Fibroblast of mammary gland (primary cell): ENCODE measurements around the gene ANKRD23.

Experiments used
- DNase-seq: peaks from one replicate; pipeline ENCODE4 v3.0.0-alpha.2; 2010; ENCODE audit warnings: low read depth
- H3K4me3 ChIP-seq: 2 replicates; pipeline ENCODE4 v1.5.1; 2011; ENCODE audit warnings: low read depth, mild to moderate bottlenecking, low read length, moderate library complexity; ENCODE audit not compliant: control insufficient read depth
- CTCF ChIP-seq: conservative IDR thresholded peaks from 2 replicates; pipeline ENCODE4 v1.5.1; 2011; ENCODE audit warnings: low read depth, low read length, inconsistent platforms; ENCODE audit not compliant: control insufficient read depth, insufficient read depth

The ANKRD23 gene

GRCh38 chr2:96861074-96861473 lies 17.3 kb upstream of the ANKRD23 start:
- DNase-seq: no peak
- no peak for TF ChIP-seq CTCF
- no peak overlapping the region for H3K4me3 ChIP-seq

- no peak overlapping the region for H3K4me3 ChIP-seq
- DNase-seq: no peak
- no peak for TF ChIP-seq CTCF
Observed at GRCh38 chr2:96860065-96861029, 16.5 kb upstream of the ANKRD23 start.

GRCh38 chr2:96859681-96860064 lies 15.9 kb upstream of the ANKRD23 start:
- no peak for TF ChIP-seq CTCF
- no peak for DNase-seq
- H3K4me3 ChIP-seq: no peak overlapping the region

GRCh38 chr2:96859099-96859649 lies 15.4 kb upstream of the ANKRD23 start:
- no peak overlapping the region for H3K4me3 ChIP-seq
- DNase-seq: no peak
- TF ChIP-seq CTCF: no peak

GRCh38 chr2:96857667-96858372 lies 14.0 kb upstream of the ANKRD23 start, which contains the start of gene ANKRD39:
ANKRD39 (minus strand) TSS chr2:96858016; CDS start chr2:96857987, 29 bp downstream.
- peak; percentile 97 for DNase-seq
- H3K4me3 ChIP-seq: peak within 1 kb of the TSS; percentile 72
- TF ChIP-seq CTCF: peak; percentile 38

- H3K4me3 ChIP-seq: peak overlapping the region; percentile 72
- DNase-seq: peak; percentile 40
- TF ChIP-seq CTCF: no peak
Observed at GRCh38 chr2:96856776-96857666, 13.2 kb upstream of the ANKRD23 start.
